Mononuclear cell (primary cell): ENCODE data around the gene B3GALT5. TPM values are rescaled to one million over a fixed set of nuclear protein-coding genes. Genes with fewer than 3 reads are reported as not detected.

ENCODE experiments used
- H3K27me3 ChIP-seq: 2 replicates; pipeline ENCODE4 v1.6.0; 2011; ENCODE audit warnings: low read length, control low read depth; ENCODE audit not compliant: insufficient read depth
- H3K4me1 ChIP-seq: 2 replicates; pipeline ENCODE4 v1.5.1; 2011; ENCODE audit warnings: mild to moderate bottlenecking, low read length, control low read depth; ENCODE audit not compliant: insufficient read depth
- H3K4me3 ChIP-seq: 2 replicates; pipeline ENCODE4 v1.5.1; 2011; ENCODE audit warnings: mild to moderate bottlenecking, low read length, moderate library complexity
- H3K9me3 ChIP-seq: 2 replicates; pipeline ENCODE4 v1.5.1; 2011; ENCODE audit warnings: low read depth, mild to moderate bottlenecking, control low read depth, low read length
- total RNA-seq: library from RNA; depleted of rRNA; stranded (reverse); fragments of >200 nt; gene quantifications from one replicate; pipeline ENCODE4 v1.2.3, GENCODE V29; 2012

Gene B3GALT5
- total RNA-seq, 1 donor, result not detected

DNA sequence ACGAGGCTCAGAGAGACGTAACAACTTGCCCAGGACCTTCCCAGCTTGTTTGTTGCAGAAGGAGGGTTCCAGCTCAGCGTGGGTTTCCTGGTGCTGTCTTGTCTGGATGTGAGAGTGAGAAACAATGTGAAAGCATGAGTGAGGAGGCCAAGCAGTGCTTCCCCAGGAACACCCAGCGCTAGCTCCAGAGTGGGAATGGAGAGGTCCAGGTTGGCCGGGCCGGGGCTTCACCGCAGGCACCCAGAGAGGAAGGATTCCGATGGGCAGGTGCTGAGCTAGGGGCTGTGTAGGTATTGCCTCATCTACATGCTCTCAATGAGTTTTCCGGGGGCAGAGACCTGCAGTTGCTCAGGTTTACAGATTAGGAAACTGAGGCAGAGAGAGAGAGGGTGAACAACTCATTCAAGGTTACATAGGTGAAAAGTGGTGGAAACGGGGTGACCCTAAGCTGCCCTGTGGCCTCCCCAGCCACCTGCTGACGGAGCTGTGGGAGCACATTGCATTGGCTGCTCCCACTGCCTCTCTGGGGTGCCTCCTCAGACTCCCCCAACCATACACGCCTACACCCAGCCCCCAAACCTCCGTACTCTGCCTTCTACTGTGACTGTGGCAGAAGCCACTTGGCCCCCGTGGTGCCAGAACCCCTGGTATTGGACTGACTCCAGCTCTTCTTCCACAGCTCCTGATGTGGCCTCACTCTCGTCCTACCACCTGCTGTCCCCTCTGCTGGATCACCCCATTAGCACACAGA, 51.2 kb downstream of the B3GALT5 start:
- no peaks in the 10 kb centered on the region for H3K27me3 ChIP-seq
- no peaks in the 10 kb centered on the region for H3K4me1 ChIP-seq
- no peaks in the 10 kb centered on the region for H3K9me3 ChIP-seq
- H3K4me3 ChIP-seq, result no peak overlapping the region

- Histone ChIP-seq H3K9me3 (no peaks in the 10 kb centered on the region), H3K4me1 (no peaks in the 10 kb centered on the region), H3K27me3 (no peaks in the 10 kb centered on the region), H3K4me3 (no peak overlapping the region)
Observed at GRCh38 chr21:39664586-39664985, 51.8 kb downstream of the B3GALT5 start.

DNA sequence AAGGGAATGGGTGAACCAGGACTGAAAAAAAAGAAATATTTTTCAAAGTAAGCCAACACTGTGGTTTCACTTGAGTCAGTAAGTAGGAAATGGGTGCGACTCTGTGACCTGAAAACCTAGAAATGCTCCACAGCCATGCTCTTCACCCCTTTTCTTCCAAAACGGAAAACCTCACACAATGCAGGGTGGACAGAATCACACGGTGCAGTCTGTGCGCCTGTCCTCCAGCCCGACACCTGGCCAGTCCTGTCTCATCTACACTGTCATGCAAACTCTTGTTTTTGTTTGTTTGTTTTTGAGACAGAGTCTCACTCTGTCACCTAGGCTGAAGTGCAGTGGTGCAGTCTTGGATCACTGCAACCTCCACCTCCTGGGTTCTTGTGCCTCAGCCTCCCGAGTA, 53.3 kb downstream of the B3GALT5 start:
- Histone ChIP-seq H3K4me1 (no peaks in the 10 kb centered on the region), H3K9me3 (no peaks in the 10 kb centered on the region), H3K4me3 (no peak overlapping the region), H3K27me3 (no peaks in the 10 kb centered on the region)

DNA sequence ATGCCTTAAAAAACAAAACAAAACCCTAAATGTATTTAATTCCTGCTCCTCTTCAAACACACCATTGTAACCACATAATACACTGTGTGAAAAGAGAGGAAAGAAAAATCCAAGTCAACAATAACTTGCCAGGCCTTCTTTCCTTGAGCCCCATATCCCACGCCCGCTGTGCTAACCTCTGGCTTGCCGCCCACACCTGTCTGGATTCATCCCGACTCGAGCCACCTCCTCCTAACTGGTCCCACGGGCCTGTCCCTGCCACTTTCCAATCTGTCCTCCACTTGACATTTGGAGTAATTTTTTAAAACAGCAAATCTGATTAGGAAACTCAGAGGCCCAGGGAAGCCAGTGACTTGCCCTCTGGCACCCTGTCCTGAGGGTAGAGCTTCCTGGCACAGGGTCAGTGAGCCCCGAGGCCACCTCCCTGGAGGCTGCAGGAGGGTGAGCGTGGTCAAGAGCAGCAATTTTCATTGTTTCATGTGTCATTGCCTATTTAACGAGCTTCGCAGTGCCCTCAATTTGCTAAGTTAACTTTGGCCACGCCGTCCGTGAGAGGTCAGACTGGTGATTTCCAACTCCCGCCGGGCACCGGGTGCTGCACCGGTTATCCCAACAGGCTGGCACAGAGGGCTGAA, 54.1 kb downstream of the B3GALT5 start:
- H3K4me1 ChIP-seq, result no peaks in the 10 kb centered on the region
- H3K9me3 ChIP-seq, result no peaks in the 10 kb centered on the region
- no peak overlapping the region for H3K4me3 ChIP-seq
- H3K27me3 ChIP-seq, result no peaks in the 10 kb centered on the region

DNA sequence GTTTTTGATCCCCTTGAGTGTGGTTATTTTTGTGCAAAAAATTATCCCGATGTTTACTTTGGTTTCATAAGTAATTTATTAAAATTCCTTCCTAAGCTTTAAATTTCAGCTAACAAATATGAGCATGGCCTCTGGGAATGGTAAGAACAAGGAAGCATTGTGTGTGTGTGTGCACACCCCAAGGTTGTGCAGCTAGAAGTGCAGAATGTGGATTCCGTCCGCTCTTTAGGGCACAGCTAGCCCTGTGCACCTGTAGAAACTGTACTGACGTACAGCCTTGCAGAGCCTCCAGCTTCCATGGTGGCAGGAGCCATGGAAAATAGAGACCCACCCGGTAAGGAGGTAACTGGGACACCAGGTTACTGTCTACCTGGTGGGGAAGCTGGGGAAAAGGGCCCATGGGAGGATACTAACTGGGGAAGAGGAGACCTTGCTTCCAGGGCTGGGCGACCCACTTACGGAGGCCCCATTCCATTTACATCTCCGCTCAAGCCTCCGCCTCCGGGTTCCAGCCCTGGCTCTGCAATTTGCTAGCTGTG, 54.7 kb downstream of the B3GALT5 start:
- Histone ChIP-seq H3K27me3 (no peaks in the 10 kb centered on the region), H3K4me3 (no peak overlapping the region), H3K4me1 (no peaks in the 10 kb centered on the region), H3K9me3 (no peaks in the 10 kb centered on the region)

DNA sequence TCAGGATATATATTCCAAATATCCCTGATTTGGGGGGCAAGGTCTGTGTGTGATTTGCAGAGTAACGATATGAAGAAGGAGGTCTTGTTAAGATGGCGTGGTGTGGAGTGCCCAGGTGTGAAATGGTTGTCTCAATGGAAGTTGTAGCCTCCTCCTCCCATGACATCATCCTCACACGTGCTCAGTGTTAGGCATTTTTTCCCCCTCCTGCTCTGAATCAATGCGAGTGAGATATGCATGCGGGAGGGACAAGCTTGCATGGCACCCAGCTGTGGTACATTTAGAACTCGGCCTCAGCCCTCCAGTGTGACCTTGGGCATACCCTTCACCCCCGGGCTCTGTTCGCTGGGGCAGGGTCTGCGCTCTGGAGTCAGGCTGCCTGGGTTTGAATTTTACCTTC, 55.6 kb downstream of the B3GALT5 start:
- no peaks in the 10 kb centered on the region for H3K27me3 ChIP-seq
- H3K9me3 ChIP-seq, result no peaks in the 10 kb centered on the region

GRCh38 chr21:39669485-39669884, 56.7 kb downstream of the B3GALT5 start:
- H3K4me1 ChIP-seq, result no peaks in the 10 kb centered on the region
- no peak overlapping the region for H3K4me3 ChIP-seq
- H3K9me3 ChIP-seq, result no peaks in the 10 kb centered on the region
- H3K27me3 ChIP-seq, result no peaks in the 10 kb centered on the region

More for the DNA sequence above, 55.6 kb downstream of the B3GALT5 start:
- Histone ChIP-seq H3K4me3 (no peak overlapping the region), H3K4me1 (no peaks in the 10 kb centered on the region)

GRCh38 chr21:39669976-39670661, 57.4 kb downstream of the B3GALT5 start:
- H3K9me3 ChIP-seq, result no peaks in the 10 kb centered on the region
- H3K4me3 ChIP-seq, result no peak overlapping the region
- H3K27me3 ChIP-seq, result no peaks in the 10 kb centered on the region
- H3K4me1 ChIP-seq, result no peaks in the 10 kb centered on the region

- no peaks in the 10 kb centered on the region for H3K9me3 ChIP-seq
- H3K4me3 ChIP-seq, result no peak overlapping the region
- no peaks in the 10 kb centered on the region for H3K4me1 ChIP-seq
- no peaks in the 10 kb centered on the region for H3K27me3 ChIP-seq
Observed at GRCh38 chr21:39670701-39671100, 58.0 kb downstream of the B3GALT5 start.

DNA sequence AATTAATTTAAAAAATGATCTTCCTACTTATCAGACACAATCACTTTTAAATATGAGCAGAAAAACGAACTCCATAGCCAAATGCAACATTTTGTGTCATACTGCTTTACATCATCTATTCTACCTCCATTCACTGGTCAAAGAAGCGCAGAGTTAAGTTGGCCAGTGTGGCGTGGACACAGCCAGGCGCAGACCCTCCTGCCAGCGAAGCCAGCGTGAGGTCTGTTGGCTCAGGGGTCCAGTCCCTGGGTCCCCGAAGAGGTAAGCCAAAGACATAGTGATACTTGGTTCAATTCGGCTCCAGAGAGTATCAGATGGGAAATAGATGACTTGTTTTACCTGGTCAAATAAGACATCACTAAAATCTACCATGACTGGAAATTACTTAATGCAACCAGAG, 59.2 kb downstream of the B3GALT5 start:
- no peaks in the 10 kb centered on the region for H3K4me1 ChIP-seq
- H3K4me3 ChIP-seq, result no peak overlapping the region
- no peaks in the 10 kb centered on the region for H3K9me3 ChIP-seq
- no peaks in the 10 kb centered on the region for H3K27me3 ChIP-seq

DNA sequence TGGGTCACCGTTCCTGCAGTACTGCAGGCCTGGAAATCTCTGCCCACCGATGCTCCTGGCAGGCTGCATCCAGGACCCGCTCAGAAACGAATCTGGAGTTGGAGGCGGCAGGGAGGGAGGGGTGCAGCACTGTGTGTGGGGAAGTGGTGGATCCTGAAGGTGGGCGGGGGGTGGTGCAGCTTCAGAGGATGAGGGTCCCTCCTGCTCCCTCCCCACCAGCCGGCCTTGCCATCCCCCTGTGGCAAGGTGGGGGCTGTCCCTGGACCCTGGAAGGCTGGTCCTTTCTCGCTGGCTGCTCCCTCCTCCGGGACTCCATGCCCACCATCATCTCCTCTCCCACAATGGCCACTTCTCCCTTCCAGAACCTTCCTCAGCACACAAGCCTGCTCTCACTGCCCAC, 60.4 kb downstream of the B3GALT5 start:
- H3K4me1 ChIP-seq, result no peaks in the 10 kb centered on the region
- H3K4me3 ChIP-seq, result no peak overlapping the region
- no peaks in the 10 kb centered on the region for H3K9me3 ChIP-seq
- H3K27me3 ChIP-seq, result no peaks in the 10 kb centered on the region

GRCh38 chr21:39673736-39674135, 61.0 kb downstream of the B3GALT5 start:
- Histone ChIP-seq H3K4me1 (no peaks in the 10 kb centered on the region), H3K4me3 (no peak overlapping the region), H3K27me3 (no peaks in the 10 kb centered on the region), H3K9me3 (no peaks in the 10 kb centered on the region)

DNA sequence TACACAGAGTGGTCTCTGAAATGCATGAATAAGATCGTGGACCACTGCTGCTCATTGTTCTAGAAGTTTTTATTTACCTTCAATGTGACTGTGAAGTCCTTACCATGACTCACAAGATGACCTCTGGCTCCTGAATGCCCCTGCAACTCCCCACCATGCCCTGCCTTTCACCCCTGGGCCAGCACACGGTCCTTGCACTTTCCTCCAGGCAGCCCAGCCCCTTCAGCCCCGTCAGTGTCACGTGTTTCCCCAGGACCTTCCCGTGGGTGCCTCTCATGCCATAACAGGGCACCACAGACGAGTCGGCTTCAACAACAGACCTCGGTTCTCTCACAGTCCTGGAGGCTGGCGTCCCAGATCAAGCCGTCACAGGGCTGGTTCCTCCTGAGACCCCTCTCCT, 62.1 kb downstream of the B3GALT5 start:
- H3K4me3 ChIP-seq, result no peak overlapping the region
- no peaks in the 10 kb centered on the region for H3K9me3 ChIP-seq
- no peaks in the 10 kb centered on the region for H3K4me1 ChIP-seq
- no peaks in the 10 kb centered on the region for H3K27me3 ChIP-seq

DNA sequence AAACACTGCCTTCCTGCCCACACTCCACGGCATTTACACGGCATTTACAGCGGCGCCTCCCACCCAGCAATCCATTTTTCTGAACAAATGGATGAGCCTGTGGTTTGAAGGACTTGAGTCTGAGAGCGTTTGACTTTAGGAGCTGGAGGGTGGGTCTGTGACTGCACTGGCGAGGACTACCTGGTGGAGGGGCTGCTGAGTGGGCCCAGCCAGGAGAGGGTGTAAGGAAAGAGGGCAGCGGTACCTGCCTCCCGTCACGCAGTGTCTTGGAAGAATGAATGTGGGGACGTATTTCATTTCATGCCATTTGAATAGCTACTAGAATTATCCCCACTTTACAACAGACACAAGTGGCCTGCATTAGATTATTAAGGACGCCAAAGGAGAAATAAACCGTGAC, 62.9 kb downstream of the B3GALT5 start:
- no peaks in the 10 kb centered on the region for H3K9me3 ChIP-seq
- H3K4me1 ChIP-seq, result no peaks in the 10 kb centered on the region
- no peaks in the 10 kb centered on the region for H3K27me3 ChIP-seq
- no peak overlapping the region for H3K4me3 ChIP-seq

- Histone ChIP-seq H3K4me3 (no peak overlapping the region), H3K4me1 (no peaks in the 10 kb centered on the region), H3K27me3 (no peaks in the 10 kb centered on the region), H3K9me3 (no peaks in the 10 kb centered on the region)
Observed at GRCh38 chr21:39675993-39676661, 63.4 kb downstream of the B3GALT5 start.
